UCSD-AML1 (cell line): Measurements from ENCODE around the gene PORCN.
A peak's percentile ranks its signal among the peaks of the same experiment; 100 is the strongest.
"Not testable (repeated sequence)": the region's sequence is repeated elsewhere in the genome, so short reads cannot be mapped to it uniquely, and the experiment has no call there.

Source experiments
- DNase-seq: peaks from one replicate; lab custom pipeline; 2025; ENCODE audit not compliant: unreplicated experiment; lab: John Stamatoyannopoulos, UW

Gene PORCN

GRCh38 chrX:48509619-48510018 is 827 bp downstream of the PORCN start:
- DNase-seq, result no peak

GRCh38 chrX:48511560-48511959 is 2.8 kb downstream of the PORCN start:
- DNase-seq, result peak; percentile 14

- DNase-seq, result no peak
Observed at GRCh38 chrX:48512371-48512935, 3.7 kb downstream of the PORCN start.

GRCh38 chrX:48513670-48514069 is 4.9 kb downstream of the PORCN start:
- no peak for DNase-seq

- no peak for DNase-seq
Observed at GRCh38 chrX:48514126-48514806, 5.5 kb downstream of the PORCN start.

GRCh38 chrX:48514868-48515460 is 6.2 kb downstream of the PORCN start:
- no peak for DNase-seq

- DNase-seq, result no peak
Observed at GRCh38 chrX:48515842-48516241, 7.0 kb downstream of the PORCN start.

- no peak for DNase-seq
Observed at GRCh38 chrX:48516285-48516684, 7.5 kb downstream of the PORCN start.

- no peak for DNase-seq
Observed at GRCh38 chrX:48516987-48517386, 8.2 kb downstream of the PORCN start.

GRCh38 chrX:48519481-48519880 is 10.7 kb downstream of the PORCN start:
- DNase-seq, result peak; percentile 18

- no peak for DNase-seq
Observed at GRCh38 chrX:48520455-48520854, 11.7 kb downstream of the PORCN start.

- DNase-seq, result no peak
Observed at GRCh38 chrX:48520976-48521352, 12.2 kb downstream of the PORCN start.

- peak; percentile 86 for DNase-seq
Observed at GRCh38 chrX:48521353-48522243, 12.8 kb downstream of the PORCN start, which contains the start of gene EBP. EBP (plus strand) TSS chrX:48521808; CDS start chrX:48523772, 1,964 bp downstream.

- no peak for DNase-seq
Observed at GRCh38 chrX:48522291-48522690, 13.5 kb downstream of the PORCN start.

- DNase-seq, result no peak
Observed at GRCh38 chrX:48523682-48524081, 14.9 kb downstream of the PORCN start.

GRCh38 chrX:48525853-48526252 is 17.1 kb downstream of the PORCN start:
- DNase-seq, result not testable (repeated sequence)

GRCh38 chrX:48530736-48531135 is 21.9 kb downstream of the PORCN start:
- DNase-seq, result no peak

GRCh38 chrX:48531358-48531959 is 22.7 kb downstream of the PORCN start:
- DNase-seq, result no peak

- DNase-seq, result no peak
Observed at GRCh38 chrX:48532161-48532560, 23.4 kb downstream of the PORCN start.

- DNase-seq, result no peak
Observed at GRCh38 chrX:48533165-48533564, 24.4 kb downstream of the PORCN start.
